HEK293T (cell line): Measurements from ENCODE around the gene ARL10.

ENCODE experiments used
- CTCF ChIA-PET: fragments of 350-600 bp; formaldehyde crosslinking; extraction: SDS; loops from one replicate; lab custom pipeline; 2021; ENCODE audit warnings: antibody characterized with exemption, inconsistent platforms; lab: Yijun Ruan, JAX
- POLR2A ChIA-PET: fragments of 350-600 bp; formaldehyde crosslinking; extraction: SDS; loops from one replicate; lab custom pipeline; 2020; ENCODE audit warnings: antibody characterized with exemption, inconsistent platforms; lab: Yijun Ruan, JAX
- DNase-seq: peaks from one replicate; pipeline ENCODE4 v3.0.0; 2012; ENCODE audit warnings: mixed read lengths; ENCODE audit errors: extremely low spot score
- ARNT ChIP-seq: fragments of 450-650 bp; IDR thresholded peaks from 2 replicates; pipeline ENCODE4 v1.6.1; 2017; ENCODE audit warnings: mild to moderate bottlenecking
- BHLHE40 ChIP-seq: fragments of 450-650 bp; IDR thresholded peaks from 2 replicates; pipeline ENCODE4 v1.6.1; 2016; ENCODE audit warnings: mild to moderate bottlenecking, moderate library complexity, borderline replicate concordance
- CTBP1 ChIP-seq: fragments of 450-650 bp; IDR thresholded peaks from 2 replicates; pipeline ENCODE4 v1.6.1; 2016; ENCODE audit warnings: borderline replicate concordance
- ELF4 ChIP-seq: fragments of 450-650 bp; IDR thresholded peaks from 2 replicates; pipeline ENCODE4 v1.6.1; 2017; ENCODE audit warnings: antibody characterized with exemption
- FOXA1 ChIP-seq: fragments of 450-650 bp; IDR thresholded peaks from 2 replicates; pipeline ENCODE4 v1.6.1; 2016; ENCODE audit warnings: mild to moderate bottlenecking
- FOXK2 ChIP-seq: fragments of 450-650 bp; IDR thresholded peaks from 2 replicates; pipeline ENCODE4 v1.6.1; 2016; ENCODE audit warnings: mild to moderate bottlenecking
- FOXM1 ChIP-seq: fragments of 450-650 bp; IDR thresholded peaks from 2 replicates; pipeline ENCODE4 v1.6.1; 2017; ENCODE audit warnings: mild to moderate bottlenecking, borderline replicate concordance
- HDGF ChIP-seq: fragments of 450-650 bp; IDR thresholded peaks from 2 replicates; pipeline ENCODE4 v1.6.1; 2017; ENCODE audit warnings: antibody characterized with exemption, borderline replicate concordance
- L3MBTL2 ChIP-seq: fragments of 450-650 bp; conservative IDR thresholded peaks from 2 replicates; pipeline ENCODE4 v1.6.1; 2016; ENCODE audit warnings: mild to moderate bottlenecking
- LEF1 ChIP-seq: fragments of 450-650 bp; IDR thresholded peaks from 2 replicates; pipeline ENCODE4 v1.6.1; 2017; ENCODE audit warnings: mild to moderate bottlenecking, borderline replicate concordance
- NFRKB ChIP-seq: fragments of 450-650 bp; IDR thresholded peaks from 2 replicates; pipeline ENCODE4 v1.6.1; 2016; ENCODE audit warnings: mild to moderate bottlenecking, moderate library complexity
- SP1 ChIP-seq: fragments of 450-650 bp; IDR thresholded peaks from 2 replicates; pipeline ENCODE4 v1.6.1; 2017
- SUZ12 ChIP-seq: fragments of 450-650 bp; IDR thresholded peaks from 2 replicates; pipeline ENCODE4 v1.6.1; 2016; ENCODE audit warnings: mild to moderate bottlenecking
- TARDBP ChIP-seq: fragments of 450-650 bp; IDR thresholded peaks from 2 replicates; pipeline ENCODE4 v1.6.1; 2016
- ZNF384 ChIP-seq: fragments of 450-650 bp; IDR thresholded peaks from 2 replicates; pipeline ENCODE4 v1.6.1; 2016
- TF ChIP-seq, protein P1 (sequence below): fragments of 450-650 bp; IDR thresholded peaks from 2 replicates; pipeline ENCODE4 v1.6.1; 2016

ARL10 gene

DNA sequence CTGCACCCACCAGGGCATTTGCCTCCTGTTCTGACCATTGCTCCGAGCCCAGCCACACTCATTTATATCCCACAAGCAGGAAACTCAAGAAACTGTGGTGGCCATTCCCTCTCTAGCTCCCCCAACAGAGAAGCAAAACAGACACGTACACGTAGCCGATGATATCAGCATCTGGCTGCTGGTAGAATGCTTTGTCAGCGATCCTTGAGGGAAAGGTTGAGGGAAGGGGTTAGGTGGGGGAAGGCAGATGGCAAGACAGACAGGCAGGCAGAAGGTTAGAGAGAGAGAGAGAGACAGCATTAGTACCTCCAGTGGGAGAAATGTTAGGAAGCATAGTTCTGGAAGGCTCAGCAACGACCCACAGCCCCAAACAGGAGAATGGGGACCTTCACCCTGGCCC is 31.0 kb downstream of the ARL10 start:
- ChIA-PET POLR2A (no interaction called here), CTCF (interaction anchor here (0.5 kb wide), 1 partner anchor 153 kb away, joined by 3 read pairs; the partner anchor contains the start of gene CDHR2)
- peak; percentile 39 for DNase-seq
- no peak for TF ChIP-seq CTBP1
- no peak for TF ChIP-seq HDGF
- no peak for TF ChIP-seq BHLHE40
- TF ChIP-seq NFRKB = no peak
- no peak for TF ChIP-seq TARDBP
- no peak for TF ChIP-seq ZNF384
- no peak for TF ChIP-seq ARNT
- TF ChIP-seq ELF4 = no peak

DNA sequence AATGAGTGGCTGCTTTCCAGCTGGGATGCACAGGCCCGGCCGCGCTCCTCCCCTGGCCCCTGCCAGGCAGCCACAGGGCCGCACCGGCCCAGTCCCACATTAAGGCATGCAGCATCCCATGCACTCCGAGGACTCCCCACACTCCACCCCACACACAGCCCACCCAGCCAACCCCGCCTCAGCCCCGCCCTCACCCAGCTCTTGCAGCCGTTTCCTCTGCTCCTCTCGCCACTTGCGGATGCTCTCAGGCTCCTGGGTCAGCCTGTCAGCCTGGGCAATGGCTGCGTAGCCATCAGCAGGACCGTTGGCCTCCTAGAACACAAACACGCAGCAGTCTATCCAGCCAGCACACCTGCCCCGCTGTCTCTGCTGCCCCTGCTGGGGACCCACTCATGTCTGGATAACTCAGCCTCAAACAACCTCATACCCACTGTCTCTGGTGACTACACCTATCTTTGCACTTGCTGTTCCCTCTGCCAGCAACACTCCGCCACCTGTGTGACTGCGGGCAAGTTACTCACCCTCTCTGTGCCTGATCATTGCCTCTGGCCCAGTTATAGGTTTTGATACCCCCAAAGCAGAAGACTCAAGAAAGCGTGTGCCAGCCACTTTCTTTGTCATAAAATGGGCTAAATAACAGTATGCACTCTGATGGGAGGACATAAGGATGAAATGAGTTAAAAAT is 32.6 kb downstream of the ARL10 start:
- CTCF ChIA-PET = no interaction called here
- TF ChIP-seq BHLHE40 (no peak), CTBP1 (no peak), SP1 (no peak), SUZ12 (no peak)
- no peak for DNase-seq
- POLR2A ChIA-PET = interaction anchor here (0.7 kb wide), 1 partner anchor 725 kb away, joined by 4 read pairs; no protein-coding TSS in a partner anchor

DNA sequence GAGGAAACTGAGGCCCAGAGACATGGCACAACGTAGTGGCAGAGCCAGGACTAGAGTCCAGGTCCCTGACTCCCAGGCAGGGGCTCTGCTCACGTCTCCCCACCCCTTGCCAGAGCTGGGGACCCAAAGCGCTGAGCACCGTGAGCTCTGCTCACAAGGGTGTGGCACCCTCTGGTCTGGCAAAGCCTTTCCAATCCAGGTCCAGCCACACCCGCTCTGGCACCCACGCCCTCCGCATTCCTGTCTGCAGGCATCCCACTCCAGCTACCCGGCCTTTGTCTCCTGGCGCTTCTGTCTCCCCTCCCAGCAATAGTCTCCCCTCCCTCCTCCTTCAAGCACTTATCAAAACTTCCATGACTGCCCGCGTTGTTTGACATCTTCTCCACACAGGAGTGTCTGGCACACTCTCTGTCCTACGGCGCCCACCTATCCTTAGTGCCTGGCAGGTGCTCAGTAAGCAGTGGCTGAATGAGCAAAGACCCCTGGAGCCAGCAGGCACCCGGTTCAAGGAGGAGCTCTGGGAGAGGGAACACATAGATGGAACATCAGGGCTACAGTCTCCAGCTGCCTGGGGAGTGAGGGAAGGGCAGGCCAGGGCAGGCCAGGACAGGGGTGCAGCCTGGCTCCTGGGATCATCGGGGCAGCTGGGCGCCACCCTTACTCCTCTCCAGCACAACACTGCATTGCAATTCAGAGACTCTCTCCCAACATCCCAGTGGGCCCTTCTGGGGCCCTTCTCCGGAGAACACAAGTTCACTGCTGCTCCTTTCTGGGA is 35.3 kb downstream of the ARL10 start:
- ChIA-PET POLR2A (no interaction called here), CTCF (no interaction called here)
- TF ChIP-seq L3MBTL2 = no peak
- TF ChIP-seq ELF4 = no peak
- TF ChIP-seq, protein P1, sequence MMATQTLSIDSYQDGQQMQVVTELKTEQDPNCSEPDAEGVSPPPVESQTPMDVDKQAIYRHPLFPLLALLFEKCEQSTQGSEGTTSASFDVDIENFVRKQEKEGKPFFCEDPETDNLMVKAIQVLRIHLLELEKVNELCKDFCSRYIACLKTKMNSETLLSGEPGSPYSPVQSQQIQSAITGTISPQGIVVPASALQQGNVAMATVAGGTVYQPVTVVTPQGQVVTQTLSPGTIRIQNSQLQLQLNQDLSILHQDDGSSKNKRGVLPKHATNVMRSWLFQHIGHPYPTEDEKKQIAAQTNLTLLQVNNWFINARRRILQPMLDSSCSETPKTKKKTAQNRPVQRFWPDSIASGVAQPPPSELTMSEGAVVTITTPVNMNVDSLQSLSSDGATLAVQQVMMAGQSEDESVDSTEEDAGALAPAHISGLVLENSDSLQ = no peak
- DNase-seq = no peak

DNA sequence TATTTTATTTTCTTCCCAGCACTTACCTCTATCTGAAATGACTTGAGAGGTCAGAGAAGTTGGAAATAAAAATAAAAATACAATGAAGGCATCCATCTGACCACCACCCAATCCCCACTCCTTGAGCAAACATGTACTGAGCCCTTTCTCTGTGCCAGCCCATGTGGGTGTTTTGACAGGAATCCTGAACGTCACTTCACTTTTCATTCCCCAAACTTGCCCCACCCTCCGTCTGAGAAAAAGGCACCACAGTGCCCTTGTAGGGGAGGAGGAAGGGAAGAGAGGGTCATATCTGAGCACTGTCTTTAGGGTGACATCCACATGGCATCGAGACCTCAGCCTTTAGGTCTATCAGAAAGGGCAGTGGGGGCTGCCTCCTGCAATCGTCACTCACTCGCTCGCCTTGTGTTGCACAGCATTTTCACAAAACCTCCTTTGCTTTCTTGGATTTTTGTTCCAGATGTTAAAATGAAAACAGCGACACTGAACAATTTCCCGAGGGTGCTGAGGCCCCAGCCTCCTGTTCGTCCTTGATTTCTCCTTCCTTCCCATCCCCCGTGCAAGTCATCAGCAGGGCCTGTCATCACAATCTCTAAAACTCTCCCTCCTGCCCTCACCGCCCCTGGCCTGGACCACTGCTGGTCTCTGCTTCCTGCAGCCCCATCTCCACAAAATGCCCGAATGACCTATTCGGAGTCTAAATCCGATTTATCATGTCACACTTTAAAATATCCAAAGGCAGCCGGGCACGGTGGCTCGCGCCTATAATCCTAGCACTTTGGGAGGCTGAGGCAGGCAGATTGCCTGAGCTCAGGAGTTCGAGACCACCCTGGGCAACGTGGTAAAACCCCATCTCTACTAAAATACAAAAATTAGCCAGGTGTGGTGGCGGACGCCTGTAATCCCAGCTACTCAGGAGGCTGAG is 36.3 kb downstream of the ARL10 start:
- ChIA-PET CTCF (no interaction called here), POLR2A (interaction anchor here (1.0 kb wide), 1 partner anchor 61 kb away, joined by 3 read pairs; no protein-coding TSS in a partner anchor)
- TF ChIP-seq NFRKB = no peak
- no peak for TF ChIP-seq CTBP1
- no peak for TF ChIP-seq SUZ12
- no peak for TF ChIP-seq L3MBTL2
- no peak for TF ChIP-seq BHLHE40
- no peak for TF ChIP-seq ELF4
- no peak for TF ChIP-seq FOXA1
- no peak for DNase-seq

DNA sequence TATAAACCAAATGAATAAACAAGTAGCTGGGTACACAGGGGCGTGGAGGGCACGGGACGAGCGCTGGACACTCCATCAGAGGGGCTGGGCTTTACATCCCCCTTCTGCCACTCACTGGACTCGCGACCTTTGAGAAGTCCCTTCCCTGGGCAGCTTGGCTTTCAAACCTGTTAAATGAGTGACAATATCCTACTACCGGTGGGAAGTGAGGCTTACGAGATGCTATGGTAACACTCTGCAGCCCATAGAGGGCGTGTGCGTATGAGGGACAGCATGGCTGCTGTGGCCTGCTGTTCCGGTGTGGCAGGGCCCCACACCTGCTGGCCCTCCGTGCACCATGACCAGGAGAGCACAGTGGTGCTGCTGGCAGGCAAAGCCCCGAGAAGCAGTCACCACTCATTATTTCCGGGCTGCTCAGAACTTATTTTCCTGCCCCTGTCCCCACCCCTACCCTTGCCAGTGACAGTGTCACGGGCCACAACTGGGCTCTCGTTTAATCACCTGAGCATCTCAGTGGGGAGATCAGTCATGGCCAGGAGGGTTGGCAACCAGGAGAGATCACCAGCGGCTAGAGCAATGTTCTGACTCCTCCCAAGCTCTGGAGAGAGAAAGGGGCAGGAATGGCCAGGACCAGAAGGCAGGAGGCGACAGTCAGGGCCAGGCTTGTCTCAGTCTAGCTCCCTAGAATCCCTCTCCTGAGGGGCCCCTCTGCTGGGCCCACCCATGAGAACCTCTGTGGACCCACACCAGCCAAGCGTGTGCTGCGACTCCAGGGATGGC is 40.6 kb downstream of the ARL10 start:
- DNase-seq = no peak
- TF ChIP-seq ELF4 = no peak
- no peak for TF ChIP-seq FOXM1
- TF ChIP-seq LEF1 = no peak
- TF ChIP-seq, protein P1 = no peak
- no peak for TF ChIP-seq SP1
- no peak for TF ChIP-seq FOXK2
- TF ChIP-seq NFRKB = no peak
- TF ChIP-seq ZNF384 = no peak
- TF ChIP-seq SUZ12 = no peak
- TF ChIP-seq HDGF = no peak
- TF ChIP-seq L3MBTL2 = no peak
- TF ChIP-seq CTBP1 = no peak
- no peak for TF ChIP-seq BHLHE40
- TF ChIP-seq FOXA1 = no peak
- TF ChIP-seq TARDBP = no peak
- TF ChIP-seq ARNT = no peak
- POLR2A ChIA-PET = no interaction called here
- CTCF ChIA-PET = interaction anchor here (1.3 kb wide), 1 partner anchor 42 kb away, joined by 3 read pairs; no protein-coding TSS in a partner anchor

DNA sequence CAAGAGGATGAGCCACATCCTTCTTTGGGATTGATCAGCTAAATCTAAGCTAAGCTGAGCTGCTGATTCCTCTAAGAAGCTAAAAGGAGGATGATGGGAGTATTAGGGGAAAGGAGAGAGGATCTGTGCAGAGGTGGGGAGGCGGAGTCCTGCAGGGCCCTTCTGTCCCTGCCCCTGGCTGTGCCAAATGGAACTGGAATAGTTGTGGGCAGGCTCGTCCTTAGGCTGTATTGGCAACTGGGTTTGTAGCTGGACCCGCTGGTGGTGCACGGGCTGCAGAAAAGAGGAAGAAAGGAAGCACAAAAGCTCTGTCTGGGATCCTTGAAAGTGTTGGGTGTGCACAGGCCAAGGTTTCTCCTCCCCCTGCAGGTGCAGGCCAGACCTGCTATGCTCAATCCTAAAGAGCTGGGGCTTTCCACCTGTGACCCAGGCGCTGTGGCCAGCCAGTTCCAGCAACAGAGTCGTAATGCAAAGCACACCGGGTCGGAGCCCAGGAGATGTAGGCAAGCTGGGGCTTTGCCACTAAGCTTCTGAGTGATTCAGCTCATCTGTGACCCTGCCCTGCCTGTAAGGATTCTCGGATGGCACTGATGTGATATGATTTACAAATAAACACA is 41.3 kb downstream of the ARL10 start:
- no peak for DNase-seq
- POLR2A ChIA-PET = interaction anchor here (1.0 kb wide), 1 partner anchor 18 kb away, joined by 3 read pairs; the partner anchor contains the start of genes HIGD2A and NOP16
- CTCF ChIA-PET = no interaction called here
- TF ChIP-seq BHLHE40 = no peak
- no peak for TF ChIP-seq LEF1
- no peak for TF ChIP-seq TARDBP
- no peak for TF ChIP-seq NFRKB
- no peak for TF ChIP-seq FOXM1
- no peak for TF ChIP-seq ARNT
- TF ChIP-seq L3MBTL2 = no peak
